ENCODE data around the gene FRMD4A. TPM values are rescaled to one million over a fixed set of nuclear protein-coding genes. Genes with fewer than 3 reads are reported as not detected.
"Not testable (repeated sequence)": the region's sequence is repeated elsewhere in the genome, so short reads cannot be mapped to it uniquely, and the experiment has no call there.

FRMD4A gene
- total RNA-seq, 2 experiments from 2014 or later: 0.82 to 0.94 TPM

GRCh38 chr10:13722747-13723653, 607.7 kb downstream of the FRMD4A start:
- Mint-ChIP-seq H3K27ac (no peak overlapping the region), H3K9me3 (ENCODE audit: insufficient read depth) (no peaks in the 10 kb centered on the region), H3K4me1 (ENCODE audit: low read depth) (peaks cover 9% of the 10 kb centered on the region), H3K36me3 (ENCODE audit: low read depth) (no peaks in the 10 kb centered on the region), H3K27me3 (ENCODE audit: low read depth) (peaks cover 12% of the 10 kb centered on the region), H3K4me3 (no peak overlapping the region)
- ChIA-PET POLR2A (no interaction called here), CTCF (no interaction called here)
- no peak for ATAC-seq
- no peak for DNase-seq

- DNase-seq: no peak
- ATAC-seq: no peak
- ChIA-PET POLR2A (no interaction called here), CTCF (no interaction called here)
- Mint-ChIP-seq H3K27me3 (ENCODE audit: low read depth) (peaks cover 12% of the 10 kb centered on the region), H3K4me1 (ENCODE audit: low read depth) (peaks cover 14% of the 10 kb centered on the region), H3K4me3 (no peak overlapping the region), H3K36me3 (ENCODE audit: low read depth) (no peaks in the 10 kb centered on the region), H3K9me3 (ENCODE audit: insufficient read depth) (no peaks in the 10 kb centered on the region), H3K27ac (no peak overlapping the region)
Observed at GRCh38 chr10:13721486-13721885, 609.2 kb downstream of the FRMD4A start.

GRCh38 chr10:13720699-13721098, 610.0 kb downstream of the FRMD4A start:
- Mint-ChIP-seq H3K36me3 (ENCODE audit: low read depth) (no peaks in the 10 kb centered on the region), H3K27me3 (ENCODE audit: low read depth) (peaks cover 12% of the 10 kb centered on the region), H3K4me3 (no peak overlapping the region), H3K9me3 (ENCODE audit: insufficient read depth) (no peaks in the 10 kb centered on the region), H3K4me1 (ENCODE audit: low read depth) (peaks cover 14% of the 10 kb centered on the region), H3K27ac (no peak overlapping the region)
- POLR2A ChIA-PET: no interaction called here
- DNase-seq: no peak
- no peak for ATAC-seq
- CTCF ChIA-PET: no interaction called here

GRCh38 chr10:13719425-13719824, 611.3 kb downstream of the FRMD4A start:
- CTCF ChIA-PET: no interaction called here
- POLR2A ChIA-PET: no interaction called here

GRCh38 chr10:13718820-13719219, 611.9 kb downstream of the FRMD4A start:
- H3K4me3 Mint-ChIP-seq: no peak overlapping the region

More at GRCh38 chr10:13719425-13719824, 611.3 kb downstream of the FRMD4A start:
- H3K9me3 Mint-ChIP-seq (ENCODE audit: insufficient read depth): no peaks in the 10 kb centered on the region
- H3K27ac Mint-ChIP-seq: no peak overlapping the region
- H3K36me3 Mint-ChIP-seq (ENCODE audit: low read depth): no peaks in the 10 kb centered on the region
- peaks cover 14% of the 10 kb centered on the region for H3K4me1 Mint-ChIP-seq (ENCODE audit: low read depth)
- H3K27me3 Mint-ChIP-seq (ENCODE audit: low read depth): peaks cover 12% of the 10 kb centered on the region
- DNase-seq (no peak), ATAC-seq (no peak)
- no peak overlapping the region for H3K4me3 Mint-ChIP-seq

GRCh38 chr10:13717936-13718772, 612.6 kb downstream of the FRMD4A start:
- peak; percentile 81 for ATAC-seq
- peak overlapping the region; percentile 34 for H3K4me3 Mint-ChIP-seq
- peak; percentile 33 for DNase-seq
- no peak overlapping the region for H3K27ac Mint-ChIP-seq
- ChIA-PET POLR2A (no interaction called here), CTCF (no interaction called here)
- H3K4me1 Mint-ChIP-seq (ENCODE audit: low read depth): peaks cover 15% of the 10 kb centered on the region
- peaks cover 9% of the 10 kb centered on the region for H3K27me3 Mint-ChIP-seq (ENCODE audit: low read depth)
- H3K9me3 Mint-ChIP-seq (ENCODE audit: insufficient read depth): no peaks in the 10 kb centered on the region
- no peaks in the 10 kb centered on the region for H3K36me3 Mint-ChIP-seq (ENCODE audit: low read depth)

More at GRCh38 chr10:13718820-13719219, 611.9 kb downstream of the FRMD4A start:
- DNase-seq: no peak
- ATAC-seq: no peak
- H3K9me3 Mint-ChIP-seq (ENCODE audit: insufficient read depth): no peaks in the 10 kb centered on the region
- CTCF ChIA-PET: no interaction called here
- H3K27ac Mint-ChIP-seq: no peak overlapping the region
- POLR2A ChIA-PET: no interaction called here
- no peaks in the 10 kb centered on the region for H3K36me3 Mint-ChIP-seq (ENCODE audit: low read depth)
- peaks cover 14% of the 10 kb centered on the region for H3K4me1 Mint-ChIP-seq (ENCODE audit: low read depth)
- H3K27me3 Mint-ChIP-seq (ENCODE audit: low read depth): peaks cover 12% of the 10 kb centered on the region

- H3K36me3 Mint-ChIP-seq (ENCODE audit: low read depth): no peaks in the 10 kb centered on the region
Observed at GRCh38 chr10:13717571-13717935, 613.2 kb downstream of the FRMD4A start.

GRCh38 chr10:13716081-13717071, 614.3 kb downstream of the FRMD4A start:
- ATAC-seq (no peak), DNase-seq (no peak)
- peaks cover 23% of the 10 kb centered on the region for H3K4me1 Mint-ChIP-seq (ENCODE audit: low read depth)
- CTCF ChIA-PET: no interaction called here
- H3K36me3 Mint-ChIP-seq (ENCODE audit: low read depth): no peaks in the 10 kb centered on the region
- POLR2A ChIA-PET: no interaction called here
- peaks cover 3% of the 10 kb centered on the region for H3K27me3 Mint-ChIP-seq (ENCODE audit: low read depth)
- H3K9me3 Mint-ChIP-seq (ENCODE audit: insufficient read depth): no peaks in the 10 kb centered on the region
- H3K27ac Mint-ChIP-seq: no peak overlapping the region
- H3K4me3 Mint-ChIP-seq: no peak overlapping the region

More at GRCh38 chr10:13717571-13717935, 613.2 kb downstream of the FRMD4A start:
- H3K4me3 Mint-ChIP-seq: no peak overlapping the region
- H3K27ac Mint-ChIP-seq: no peak overlapping the region
- peaks cover 9% of the 10 kb centered on the region for H3K27me3 Mint-ChIP-seq (ENCODE audit: low read depth)
- H3K9me3 Mint-ChIP-seq (ENCODE audit: insufficient read depth): no peaks in the 10 kb centered on the region
- DNase-seq: no peak
- CTCF ChIA-PET: no interaction called here
- ATAC-seq: no peak
- POLR2A ChIA-PET: no interaction called here
- peaks cover 21% of the 10 kb centered on the region for H3K4me1 Mint-ChIP-seq (ENCODE audit: low read depth)

GRCh38 chr10:13715596-13715995, 615.1 kb downstream of the FRMD4A start:
- POLR2A ChIA-PET; CTCF ChIA-PET; ATAC-seq; H3K4me3 Mint-ChIP-seq; H3K9me3 Mint-ChIP-seq (ENCODE audit: insufficient read depth); H3K27me3 Mint-ChIP-seq (ENCODE audit: low read depth); H3K36me3 Mint-ChIP-seq (ENCODE audit: low read depth); H3K27ac Mint-ChIP-seq; DNase-seq: not testable (repeated sequence)
- peaks cover 23% of the 10 kb centered on the region for H3K4me1 Mint-ChIP-seq (ENCODE audit: low read depth)

- Mint-ChIP-seq H3K27me3 (ENCODE audit: low read depth) (peaks cover 3% of the 10 kb centered on the region), H3K9me3 (ENCODE audit: insufficient read depth) (no peaks in the 10 kb centered on the region), H3K4me1 (ENCODE audit: low read depth) (peaks cover 23% of the 10 kb centered on the region), H3K4me3 (no peak overlapping the region), H3K36me3 (ENCODE audit: low read depth) (no peaks in the 10 kb centered on the region), H3K27ac (no peak overlapping the region)
- ATAC-seq (no peak), DNase-seq (no peak)
- POLR2A ChIA-PET: no interaction called here
- CTCF ChIA-PET: no interaction called here
Observed at GRCh38 chr10:13715100-13715499, 615.6 kb downstream of the FRMD4A start.

- Mint-ChIP-seq H3K27ac (no peak overlapping the region), H3K4me1 (ENCODE audit: low read depth) (peaks cover 17% of the 10 kb centered on the region), H3K36me3 (ENCODE audit: low read depth) (no peaks in the 10 kb centered on the region), H3K9me3 (ENCODE audit: insufficient read depth) (no peaks in the 10 kb centered on the region), H3K4me3 (no peak overlapping the region), H3K27me3 (ENCODE audit: low read depth) (peaks cover 7% of the 10 kb centered on the region)
- ChIA-PET POLR2A (no interaction called here), CTCF (no interaction called here)
- DNase-seq (no peak), ATAC-seq (no peak)
Observed at GRCh38 chr10:13712837-13713581, 617.7 kb downstream of the FRMD4A start.

Measured in activated CD8-positive, alpha-beta T cell treated with anti-CD3 and anti-CD28 coated beads, Interleukin-2, amount 10 ng/mL, durations not matched to agents 7 days and 5 days (primary cell).